GM12878 (cell line): ENCODE data around the gene GALNTL6. TPM values are rescaled to one million over a fixed set of nuclear protein-coding genes. Genes with fewer than 3 reads are reported as not detected.

Experiments
- ATAC-seq: fragments of 200-7000 bp; cut with Tn5 transposase; 3 replicates; pipeline ENCODE4 v1.9.1; 2020; ENCODE audit warnings: mild to moderate bottlenecking, moderate library complexity
- BruUV-seq: library from RNA; stranded (reverse); fragments of 400-500 nt; replicated peaks from 2 replicates; lab custom pipeline; 2021; lab: Mats Ljungman, UMichigan
- CTCF ChIA-PET: fragments of 300-600 bp; sonication (Branson Sonifier 250); formaldehyde crosslinking; extraction: SDS; loops from one replicate; lab custom pipeline; 2021; ENCODE audit warnings: inconsistent platforms; lab: Yijun Ruan, JAX
- POLR2A ChIA-PET: fragments of 350-600 bp; formaldehyde crosslinking; extraction: SDS; loops from one replicate; lab custom pipeline; 2021; ENCODE audit warnings: inconsistent platforms; lab: Charles Lee
- RAD21 ChIA-PET: fragments of 300-600 bp; sonication (Branson Sonifier 250); formaldehyde crosslinking; loops from one replicate; lab custom pipeline; 2023; ENCODE audit warnings: antibody characterized with exemption; ENCODE audit not compliant: unreplicated experiment; lab: Charles Lee
- SMC1A ChIA-PET: fragments of 300-600 bp; sonication (Branson Sonifier 250); formaldehyde crosslinking; loops from one replicate; lab custom pipeline; 2023; ENCODE audit not compliant: unreplicated experiment, uncharacterized antibody; lab: Charles Lee
- DNase-seq: peaks from one replicate; pipeline ENCODE4 v3.0.0-alpha.2; 2011; ENCODE audit warnings: low read depth, low spot score
- FAIRE-seq: peaks from 3 replicates; lab custom pipeline; 2011; peaks lifted over from hg19 to GRCh38; lab: Jason Lieb, UNC
- H2AFZ ChIP-seq: 2 replicates; pipeline ENCODE4 v1.6.0; 2011; ENCODE audit warnings: low read depth, low read length, control low read depth; ENCODE audit not compliant: control insufficient read depth
- H3K27ac ChIP-seq: 2 replicates; pipeline ENCODE4 v1.5.1; 2011; ENCODE audit warnings: control low read depth; ENCODE audit not compliant: control insufficient read depth, insufficient read depth
- H3K27me3 ChIP-seq, 2 experiments: replicated peaks in 1 of 2; 2 replicates each; pipeline versions ENCODE4 v1.6.0 to v1.6.1; 2011; ENCODE audit warnings: low read length in 1 of 2; ENCODE audit not compliant: control insufficient read depth in 2 of 2, insufficient read depth in 2 of 2
- H3K36me3 ChIP-seq, 2 experiments: 2 replicates each; pipeline ENCODE4 v1.5.1; 2011; ENCODE audit warnings: low read length in 1 of 2; ENCODE audit not compliant: control insufficient read depth in 2 of 2, insufficient read depth in 2 of 2
- H3K4me1 ChIP-seq: 2 replicates; pipeline ENCODE4 v1.6.1; 2011; ENCODE audit warnings: mild to moderate bottlenecking, low read length, moderate library complexity, mixed read lengths; ENCODE audit not compliant: control insufficient read depth, insufficient read depth
- H3K4me2 ChIP-seq: 2 replicates; pipeline ENCODE4 v1.6.0; 2011; ENCODE audit warnings: control low read depth; ENCODE audit not compliant: control insufficient read depth, insufficient read depth
- H3K4me3 ChIP-seq: fragments of 200-600 bp; sonication (generic); 2 replicates; pipeline ENCODE4 v1.5.1; 2016
- H3K79me2 ChIP-seq: 2 replicates; pipeline ENCODE4 v1.6.0; 2011; ENCODE audit warnings: low read length; ENCODE audit not compliant: control insufficient read depth, insufficient read depth
- H3K9ac ChIP-seq: 2 replicates; pipeline ENCODE4 v1.8.0; 2011; ENCODE audit warnings: low read length, control low read depth, mixed read lengths; ENCODE audit not compliant: control insufficient read depth, insufficient read depth
- H3K9me3 ChIP-seq: replicated peaks from 3 replicates; pipeline ENCODE4 v1.5.1; 2011; ENCODE audit warnings: mild to moderate bottlenecking, low read length; ENCODE audit not compliant: control insufficient read depth, insufficient read depth
- H4K20me1 ChIP-seq: 2 replicates; pipeline ENCODE4 v1.6.0; 2011; ENCODE audit not compliant: control insufficient read depth, insufficient read depth
- BCLAF1 ChIP-seq: fragments of 450-650 bp; IDR thresholded peaks from 2 replicates; pipeline ENCODE4 v1.6.1; 2017; ENCODE audit warnings: antibody characterized with exemption, mild to moderate bottlenecking, moderate library complexity
- CEBPB ChIP-seq, 2 experiments: fragments of 150-350 bp in 1 of 2; IDR thresholded peaks; 2 replicates each; pipeline ENCODE4 v1.6.1; 2012 to 2014; ENCODE audit warnings: low read depth in 2 of 2, low read length in 2 of 2, borderline replicate concordance in 1 of 2, inconsistent platforms in 1 of 2
- DPF2 ChIP-seq: fragments of 450-650 bp; IDR thresholded peaks from 2 replicates; pipeline ENCODE4 v1.6.1; 2017; ENCODE audit warnings: mild to moderate bottlenecking
- HDGF ChIP-seq: fragments of 450-650 bp; IDR thresholded peaks from 2 replicates; pipeline ENCODE4 v1.6.1; 2016; ENCODE audit warnings: antibody characterized with exemption
- NFYA ChIP-seq: IDR thresholded peaks from 2 replicates; pipeline ENCODE4 v1.6.1; 2011; ENCODE audit warnings: low read depth, mild to moderate bottlenecking, low read length, improper control_type of control experiment, borderline replicate concordance
- PML ChIP-seq: IDR thresholded peaks from 2 replicates; pipeline ENCODE4 v1.6.1; 2012; ENCODE audit warnings: low read length, inconsistent platforms
- SIN3A ChIP-seq: IDR thresholded peaks from 2 replicates; pipeline ENCODE4 v1.6.1; 2012; ENCODE audit warnings: low read depth, low read length, improper control_type of control experiment
- SREBF2 ChIP-seq: IDR thresholded peaks from 2 replicates; pipeline ENCODE4 v1.6.1; 2012; ENCODE audit warnings: mild to moderate bottlenecking, low read length
- ZBTB40 ChIP-seq: fragments of 450-650 bp; IDR thresholded peaks from 2 replicates; pipeline ENCODE4 v1.6.1; 2016; ENCODE audit warnings: mild to moderate bottlenecking, moderate library complexity, borderline replicate concordance
- ZNF217 ChIP-seq: fragments of 450-650 bp; IDR thresholded peaks from 2 replicates; pipeline ENCODE4 v1.6.1; 2017; ENCODE audit warnings: antibody characterized with exemption, mild to moderate bottlenecking
- WGBS: methylation state at CpG from one replicate; pipeline ENCODE4 v1.1.6; 2016; ENCODE audit warnings: low lambda C conversion rate; ENCODE audit not compliant: insufficient replicate concordance, insufficient coverage; ENCODE audit errors: missing lambda C conversion rate; 5-methylcytosine and 5-hydroxymethylcytosine counted together
- in situ Hi-C: fragments of 300-500 bp; cut with MboI; formaldehyde crosslinking; loops from 9 replicates; pipeline ENCODE4 v1.14.3; 2018; ENCODE audit warnings: mixed read lengths
- intact Hi-C: fragments of 100-400 bp; cut with micrococcal nuclease; formaldehyde crosslinking; loops from one replicate; pipeline ENCODE4 v1.14.2; 2022; ENCODE audit not compliant: unreplicated experiment
- polyA plus RNA-seq, 11 experiments: library from polyadenylated mRNA; depleted of rRNA in 4 of 11; unstranded in 6 of 11; stranded (reverse) in 5 of 11; fragments of >200 nt; fragmentation: Nextera tagmentation in 4 of 11; fragmentation: Illumina TruSeq in 1 of 11; extraction: Ambion mirVana in 4 of 11; extraction: Trizol in 1 of 11; gene quantifications; 1 replicate in 1 of 11; 2 replicates in 10 of 11; pipeline versions ENCODE4 v1.2.1 to v1.2.3, GENCODE V29; 2011 to 2016; ENCODE audit warnings: inconsistent platforms in 2 of 11, missing spikeins in 2 of 11, low read depth in 1 of 11
- total RNA-seq, 4 experiments: library from RNA; depleted of rRNA in 3 of 4; stranded (reverse); fragments of >200 nt in 3 of 4; fragmentation: Illumina TruSeq in 1 of 4; extraction: Trizol in 1 of 4; gene quantifications; 2 replicates each; pipeline versions ENCODE4 v1.2.1 to v1.2.3, GENCODE V29; 2013 to 2021

Gene GALNTL6
- total and polyA plus RNA-seq, 10 of the 15 experiments (the other 5 are each of a cell fraction or from before 2014, with no cell fraction given), result 0.01 to 0.29 TPM; not detected in 8

- DNase-seq, result no peak
- intact Hi-C loops, result no loop called here
- no peak for FAIRE-seq
- 42% methylated on average over 5 of the region's 5 CpGs for WGBS
- H3K9me3 ChIP-seq, result no peaks in the 10 kb centered on the region
- SMC1A ChIA-PET, result interaction anchor here (0.7 to 1.5 kb wide), 2 partner anchors 21 to 187 kb away, joined by 3 read pairs; no protein-coding TSS in a partner anchor
- RAD21 ChIA-PET, result no interaction called here
- no peak overlapping the region for H2AFZ ChIP-seq
- in situ Hi-C loops, result no loop called here
- CTCF ChIA-PET, result no interaction called here
- no TSS peak for BruUV-seq
- H3K4me1 ChIP-seq, result no peaks in the 10 kb centered on the region
- no peaks in the 10 kb centered on the region for H3K36me3 ChIP-seq
- ATAC-seq, result no peak
- TF ChIP-seq SREBF2 (no peak), NFYA (no peak), SIN3A (no peak), ZBTB40 (no peak), PML (no peak), ZNF217 (no peak), BCLAF1 (no peak), CEBPB (IDR thresholded peaks at IDR 0.05; ENCODE audit: borderline replicate concordance in 1 of 2, low read depth in 2 of 2, low read length in 2 of 2) (no peak), HDGF (no peak), DPF2 (no peak)
- TF ChIP-seq, all 136 proteins: peak for 0
- POLR2A ChIA-PET, result no interaction called here
- no peaks in the 10 kb centered on the region; a peak in 1 of 4 replicates for H3K27me3 ChIP-seq
- H3K27ac ChIP-seq, result no peak overlapping the region
- no peaks in the 10 kb centered on the region for H3K79me2 ChIP-seq
- no peak overlapping the region for H3K4me2 ChIP-seq
- H3K4me3 ChIP-seq, result no peak overlapping the region
- no peak overlapping the region for H3K9ac ChIP-seq
- no peaks in the 10 kb centered on the region for H4K20me1 ChIP-seq
Observed at GRCh38 chr4:171793723-171794122, 19.5 kb upstream of the GALNTL6 start.
